Mesothelial cell of epicardium (in vitro differentiated cells): ENCODE measurements around the gene GPR162. TPM values are rescaled to one million over a fixed set of nuclear protein-coding genes. Genes with fewer than 3 reads are reported as not detected.
A peak's percentile ranks its signal among the peaks of the same experiment; 100 is the strongest.

Source experiments
- DNase-seq, 2 experiments: peaks; one replicate each; pipeline ENCODE4 v3.0.0; 2021; ENCODE audit warnings: low spot score in 2 of 2; ENCODE audit not compliant: unreplicated experiment in 2 of 2
- H3K27ac Mint-ChIP-seq: 2 replicates; pipeline ENCODE4 v1.8.0; 2021; ENCODE audit warnings: mixed read lengths
- H3K27me3 Mint-ChIP-seq: 2 replicates; pipeline ENCODE4 v1.8.0; 2021; ENCODE audit warnings: low read depth, mixed read lengths
- H3K36me3 Mint-ChIP-seq: 2 replicates; pipeline ENCODE4 v1.8.0; 2021; ENCODE audit warnings: mixed read lengths
- H3K4me1 Mint-ChIP-seq: 2 replicates; pipeline ENCODE4 v1.8.0; 2021; ENCODE audit warnings: mixed read lengths
- H3K4me3 Mint-ChIP-seq: 2 replicates; pipeline ENCODE4 v1.8.0; 2021; ENCODE audit warnings: mild to moderate bottlenecking, moderate library complexity, mixed read lengths
- H3K9me3 Mint-ChIP-seq: 2 replicates; pipeline ENCODE4 v1.8.0; 2021; ENCODE audit warnings: mixed read lengths
- total RNA-seq: library from RNA; stranded (reverse); gene quantifications from 3 replicates; pipeline ENCODE4 v1.2.1, GENCODE V29; 2021
- TF ChIP-seq, protein P1 (sequence below): fragments of 200-600 bp; sonication (generic); IDR thresholded peaks from one replicate; pipeline ENCODE4 v1.5.0; 2021; ENCODE audit warnings: antibody characterized with exemption; ENCODE audit not compliant: unreplicated experiment

Gene GPR162
- total RNA-seq, 1 donor from 2014 or later: 10.8 TPM

DNA sequence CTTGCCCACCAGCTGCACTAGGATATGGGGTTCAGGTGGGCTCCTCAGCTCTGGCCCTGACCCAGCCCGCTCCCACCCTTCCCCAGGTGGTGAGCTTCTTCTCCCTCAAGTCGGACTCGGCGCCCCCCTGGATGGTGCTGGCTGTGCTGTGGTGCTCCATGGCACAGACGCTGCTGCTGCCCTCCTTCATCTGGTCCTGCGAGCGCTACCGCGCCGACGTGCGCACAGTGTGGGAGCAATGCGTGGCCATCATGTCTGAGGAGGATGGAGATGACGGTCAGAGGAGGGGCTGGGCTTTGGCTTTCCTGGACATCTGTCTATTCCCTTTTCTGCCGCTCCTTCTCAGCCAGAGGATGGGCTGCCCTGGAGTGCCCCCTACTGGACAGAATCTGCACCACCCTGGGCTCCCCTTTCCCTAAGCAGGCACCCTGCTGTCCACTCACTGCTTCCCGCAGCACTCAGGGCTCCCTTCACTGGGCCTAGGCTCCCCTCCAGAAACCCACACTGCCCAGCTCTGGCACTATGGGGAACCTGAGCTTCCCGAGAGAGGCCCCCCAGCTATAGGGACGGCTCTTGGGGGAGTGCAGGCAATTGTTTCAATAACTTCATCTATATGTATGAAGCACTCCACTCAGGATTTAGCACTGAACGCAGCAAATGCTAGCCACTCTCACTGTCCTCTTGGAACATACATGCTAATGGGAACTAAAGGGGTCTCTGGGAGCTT, 3.9 kb downstream of the GPR162 start:
- TF ChIP-seq, protein P1, sequence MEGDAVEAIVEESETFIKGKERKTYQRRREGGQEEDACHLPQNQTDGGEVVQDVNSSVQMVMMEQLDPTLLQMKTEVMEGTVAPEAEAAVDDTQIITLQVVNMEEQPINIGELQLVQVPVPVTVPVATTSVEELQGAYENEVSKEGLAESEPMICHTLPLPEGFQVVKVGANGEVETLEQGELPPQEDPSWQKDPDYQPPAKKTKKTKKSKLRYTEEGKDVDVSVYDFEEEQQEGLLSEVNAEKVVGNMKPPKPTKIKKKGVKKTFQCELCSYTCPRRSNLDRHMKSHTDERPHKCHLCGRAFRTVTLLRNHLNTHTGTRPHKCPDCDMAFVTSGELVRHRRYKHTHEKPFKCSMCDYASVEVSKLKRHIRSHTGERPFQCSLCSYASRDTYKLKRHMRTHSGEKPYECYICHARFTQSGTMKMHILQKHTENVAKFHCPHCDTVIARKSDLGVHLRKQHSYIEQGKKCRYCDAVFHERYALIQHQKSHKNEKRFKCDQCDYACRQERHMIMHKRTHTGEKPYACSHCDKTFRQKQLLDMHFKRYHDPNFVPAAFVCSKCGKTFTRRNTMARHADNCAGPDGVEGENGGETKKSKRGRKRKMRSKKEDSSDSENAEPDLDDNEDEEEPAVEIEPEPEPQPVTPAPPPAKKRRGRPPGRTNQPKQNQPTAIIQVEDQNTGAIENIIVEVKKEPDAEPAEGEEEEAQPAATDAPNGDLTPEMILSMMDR: peak; percentile 89
- Mint-ChIP-seq H3K36me3 (no peaks in the 10 kb centered on the region), H3K9me3 (no peaks in the 10 kb centered on the region), H3K27ac (peak overlapping the region; percentile 43), H3K4me3 (peak overlapping the region; percentile 58), H3K4me1 (peaks cover 53% of the 10 kb centered on the region), H3K27me3 (peaks cover 14% of the 10 kb centered on the region)
- peak in 1 of 2 experiments; percentile 94 for DNase-seq

DNA sequence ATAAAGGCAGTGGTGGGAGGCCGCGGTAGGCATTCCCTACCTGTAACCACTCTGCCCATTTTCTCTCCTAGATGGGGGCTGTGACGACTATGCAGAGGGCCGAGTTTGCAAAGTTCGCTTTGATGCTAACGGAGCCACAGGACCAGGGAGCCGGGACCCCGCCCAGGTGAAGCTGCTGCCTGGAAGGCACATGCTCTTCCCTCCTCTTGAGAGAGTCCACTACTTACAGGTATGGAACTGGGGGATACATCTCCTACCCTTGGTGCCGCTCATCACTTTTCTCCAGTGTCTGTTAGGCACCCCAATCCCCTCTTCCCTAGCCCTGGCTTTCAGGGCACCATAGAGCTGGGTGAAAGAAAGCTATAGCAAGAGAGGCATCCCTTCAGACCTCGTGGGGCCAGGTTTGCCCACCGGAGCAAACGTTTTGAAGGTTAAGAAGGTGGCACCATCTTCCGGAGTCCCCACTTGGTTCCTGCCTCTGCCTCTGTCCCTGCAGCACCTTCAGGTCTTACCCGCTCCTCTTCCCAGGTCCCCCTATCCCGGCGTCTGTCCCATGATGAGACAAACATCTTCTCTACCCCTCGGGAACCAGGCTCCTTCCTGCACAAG, 4.6 kb downstream of the GPR162 start:
- H3K36me3 Mint-ChIP-seq: no peaks in the 10 kb centered on the region
- peaks cover 14% of the 10 kb centered on the region for H3K27me3 Mint-ChIP-seq
- DNase-seq: no peak
- TF ChIP-seq, protein P1: no peak
- no peak overlapping the region for H3K27ac Mint-ChIP-seq
- H3K4me3 Mint-ChIP-seq: no peak overlapping the region
- peaks cover 46% of the 10 kb centered on the region for H3K4me1 Mint-ChIP-seq
- no peaks in the 10 kb centered on the region for H3K9me3 Mint-ChIP-seq

DNA sequence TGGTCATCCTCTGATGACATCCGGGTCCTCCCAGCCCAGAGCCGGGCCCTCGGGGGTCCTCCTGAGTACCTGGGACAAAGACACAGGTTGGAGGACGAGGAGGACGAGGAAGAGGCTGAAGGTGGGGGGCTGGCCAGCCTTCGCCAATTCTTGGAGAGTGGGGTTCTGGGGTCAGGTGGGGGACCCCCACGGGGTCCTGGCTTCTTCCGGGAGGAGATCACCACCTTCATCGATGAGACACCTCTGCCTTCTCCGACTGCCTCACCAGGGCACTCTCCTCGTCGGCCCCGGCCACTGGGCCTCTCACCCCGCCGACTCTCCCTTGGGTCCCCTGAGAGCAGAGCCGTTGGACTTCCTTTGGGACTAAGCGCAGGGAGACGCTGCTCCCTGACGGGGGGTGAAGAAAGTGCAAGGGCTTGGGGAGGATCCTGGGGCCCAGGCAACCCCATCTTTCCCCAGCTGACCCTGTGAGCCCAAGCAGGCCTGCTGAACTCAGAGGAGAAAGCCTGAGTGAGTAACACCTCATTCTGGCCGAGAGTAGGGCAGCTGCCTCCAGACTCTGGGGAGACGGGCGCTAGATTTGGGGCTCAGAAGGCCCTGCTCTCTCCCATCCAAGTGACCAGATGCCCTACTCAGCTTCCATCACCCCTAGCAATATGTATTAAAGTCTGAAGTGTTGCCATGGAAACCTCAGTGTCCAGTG, 5.3 kb downstream of the GPR162 start:
- TF ChIP-seq, protein P1: no peak
- Mint-ChIP-seq H3K36me3 (no peaks in the 10 kb centered on the region), H3K27ac (peak overlapping the region; percentile 55)

DNA sequence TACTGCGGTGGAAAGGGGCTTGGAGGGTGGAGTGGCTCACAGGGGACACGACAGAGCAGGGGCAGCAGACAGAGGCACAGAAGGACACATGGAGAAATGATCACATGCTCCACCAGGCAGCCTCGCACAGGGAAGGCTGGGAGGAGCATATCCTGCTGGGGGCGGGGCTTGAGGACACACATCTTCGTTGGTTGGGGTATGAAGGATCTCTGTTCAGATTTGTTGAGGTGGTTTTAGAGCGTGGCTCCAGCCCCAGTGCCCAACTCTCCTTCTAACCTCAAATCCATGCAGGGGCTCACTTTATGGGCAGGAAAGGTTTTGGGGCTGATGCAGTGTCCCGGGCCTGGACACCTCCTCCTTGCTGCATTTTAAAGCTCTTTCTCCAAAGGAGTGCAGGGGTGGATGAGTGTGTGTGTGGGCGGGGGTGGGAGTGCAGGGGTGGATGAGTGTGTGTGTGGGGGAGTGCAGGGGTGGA, 5.9 kb downstream of the GPR162 start:
- Mint-ChIP-seq H3K36me3 (no peaks in the 10 kb centered on the region), H3K4me1 (peaks cover 38% of the 10 kb centered on the region), H3K27me3 (peaks cover 14% of the 10 kb centered on the region), H3K27ac (peak overlapping the region; percentile 55), H3K9me3 (no peaks in the 10 kb centered on the region), H3K4me3 (peak overlapping the region; percentile 68)
- TF ChIP-seq, protein P1: no peak
- peak in 1 of 2 experiments; percentile 79 for DNase-seq

More for the DNA sequence above, 5.3 kb downstream of the GPR162 start:
- H3K9me3 Mint-ChIP-seq: no peaks in the 10 kb centered on the region
- H3K4me1 Mint-ChIP-seq: peaks cover 44% of the 10 kb centered on the region
- H3K27me3 Mint-ChIP-seq: peaks cover 14% of the 10 kb centered on the region
- DNase-seq: no peak
- H3K4me3 Mint-ChIP-seq: peak overlapping the region; percentile 68

DNA sequence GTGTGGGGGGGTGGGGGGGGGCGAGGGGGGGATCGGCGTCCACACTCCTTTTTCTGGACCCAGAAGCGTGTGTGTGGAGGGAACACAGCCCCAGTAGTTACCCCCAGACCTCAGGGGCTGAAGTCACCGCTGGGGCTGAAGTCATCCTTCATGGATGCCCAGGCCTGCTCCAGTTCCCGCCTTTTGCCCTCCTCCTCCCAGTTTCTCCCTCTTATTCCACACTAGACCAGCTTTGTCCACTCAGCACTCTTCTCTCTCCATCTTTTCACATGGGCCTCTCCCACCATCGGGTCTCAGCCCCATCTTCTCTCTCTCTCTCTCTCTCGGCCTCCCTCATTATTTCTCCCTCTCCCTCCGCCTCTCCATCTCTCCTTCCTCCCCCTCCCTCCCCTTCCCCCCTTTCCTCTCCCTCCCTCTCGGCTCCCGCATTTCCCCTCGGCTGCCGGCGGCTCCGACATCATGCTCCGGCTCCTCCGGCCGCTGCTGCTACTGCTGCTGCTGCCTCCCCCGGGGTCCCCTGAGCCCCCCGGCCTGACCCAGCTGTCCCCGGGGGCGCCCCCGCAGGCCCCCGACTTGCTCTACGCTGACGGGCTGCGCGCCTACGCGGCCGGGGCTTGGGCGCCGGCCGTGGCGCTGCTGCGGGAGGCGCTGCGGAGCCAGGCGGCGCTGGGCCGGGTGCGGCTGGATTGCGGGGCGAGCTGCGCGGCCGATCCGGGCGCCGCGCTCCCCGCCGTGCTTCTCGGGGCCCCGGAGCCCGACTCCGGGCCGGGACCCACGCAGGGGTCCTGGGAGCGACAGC, 6.6 kb downstream of the GPR162 start, which contains the start of gene P3H3:
Gene P3H3 (plus strand): TSS at position 426 of the 799 bp plus-strand sequence. CDS start 34 bp downstream, at position 460.
- no peaks in the 10 kb centered on the region for H3K9me3 Mint-ChIP-seq
- peak within 1 kb of the TSS; percentile 93 for H3K4me3 Mint-ChIP-seq
- TF ChIP-seq, protein P1: no peak
- H3K4me1 Mint-ChIP-seq: peaks cover 32% of the 10 kb centered on the region
- H3K27me3 Mint-ChIP-seq: peaks cover 12% of the 10 kb centered on the region
- peak in 1 of 2 experiments; percentile 53 for DNase-seq
- no peaks in the 10 kb centered on the region for H3K36me3 Mint-ChIP-seq
- H3K27ac Mint-ChIP-seq: peak within 1 kb of the TSS; percentile 95
